Measurements from ENCODE around the gene ZNF341. TPM values are rescaled to one million over a fixed set of nuclear protein-coding genes. Genes with fewer than 3 reads are reported as not detected.

Gene ZNF341
- total and polyA plus RNA-seq, 8 donors: 3.4 to 5.2 (median 4.2) TPM

GRCh38 chr20:33710681-33711445, 20.9 kb upstream of the ZNF341 start:
- H3K36me3 ChIP-seq: peaks cover 0 to 63% of the 10 kb centered on the region in 2 donors
- no peaks in the 10 kb centered on the region for H3K27me3 ChIP-seq
- intact Hi-C loops (cut with DNase I): no loop called here
- DNase-seq: no peak
- H3K4me1 ChIP-seq: no peaks in the 10 kb centered on the region
- no peak for TF ChIP-seq CTCF (IDR thresholded peaks at IDR 0.05)
- H3K27ac ChIP-seq: no peak overlapping the region
- ATAC-seq: no peak
- H3K4me3 ChIP-seq: no peak overlapping the region
- H3K9me3 ChIP-seq: no peaks in the 10 kb centered on the region

DNA sequence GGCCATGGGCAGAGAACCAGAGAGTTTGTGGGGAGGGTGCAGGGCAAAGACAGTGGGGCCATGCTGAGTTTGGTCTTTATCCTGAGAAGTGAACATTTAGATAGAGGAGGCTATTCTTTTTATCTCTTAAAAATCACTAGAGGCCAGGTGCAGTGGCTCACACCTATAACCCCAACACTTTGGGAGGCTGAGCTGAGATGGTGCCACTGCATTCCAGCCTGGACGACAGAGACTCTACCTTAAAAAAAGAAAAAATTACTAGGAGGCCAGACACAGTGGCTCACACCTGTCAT, 20.4 kb upstream of the ZNF341 start:
- DNase-seq (no peak), ATAC-seq (no peak)
- no peak overlapping the region for H3K27ac ChIP-seq
- no peak for TF ChIP-seq CTCF (IDR thresholded peaks at IDR 0.05)
- H3K4me1 ChIP-seq: no peaks in the 10 kb centered on the region
- intact Hi-C loops (cut with DNase I): no loop called here
- no peaks in the 10 kb centered on the region for H3K27me3 ChIP-seq
- H3K4me3 ChIP-seq: no peak overlapping the region
- no peaks in the 10 kb centered on the region for H3K9me3 ChIP-seq
- H3K36me3 ChIP-seq: peaks cover 0 to 58% of the 10 kb centered on the region in 2 donors

GRCh38 chr20:33713865-33714367, 17.9 kb upstream of the ZNF341 start:
- Histone ChIP-seq H3K36me3 (peaks cover 0 to 40% of the 10 kb centered on the region in 2 donors), H3K27ac (no peak overlapping the region), H3K9me3 (no peaks in the 10 kb centered on the region), H3K4me3 (no peak overlapping the region), H3K27me3 (no peaks in the 10 kb centered on the region), H3K4me1 (peaks cover 0 to 2% of the 10 kb centered on the region in 2 donors)
- no peak for TF ChIP-seq CTCF (IDR thresholded peaks at IDR 0.05)
- DNase-seq (no peak), ATAC-seq (no peak)
- intact Hi-C loops (cut with DNase I): no loop called here

- TF ChIP-seq CTCF (IDR thresholded peaks at IDR 0.05): no peak
Measured at GRCh38 chr20:33716498-33716897, 15.3 kb upstream of the ZNF341 start.

DNA sequence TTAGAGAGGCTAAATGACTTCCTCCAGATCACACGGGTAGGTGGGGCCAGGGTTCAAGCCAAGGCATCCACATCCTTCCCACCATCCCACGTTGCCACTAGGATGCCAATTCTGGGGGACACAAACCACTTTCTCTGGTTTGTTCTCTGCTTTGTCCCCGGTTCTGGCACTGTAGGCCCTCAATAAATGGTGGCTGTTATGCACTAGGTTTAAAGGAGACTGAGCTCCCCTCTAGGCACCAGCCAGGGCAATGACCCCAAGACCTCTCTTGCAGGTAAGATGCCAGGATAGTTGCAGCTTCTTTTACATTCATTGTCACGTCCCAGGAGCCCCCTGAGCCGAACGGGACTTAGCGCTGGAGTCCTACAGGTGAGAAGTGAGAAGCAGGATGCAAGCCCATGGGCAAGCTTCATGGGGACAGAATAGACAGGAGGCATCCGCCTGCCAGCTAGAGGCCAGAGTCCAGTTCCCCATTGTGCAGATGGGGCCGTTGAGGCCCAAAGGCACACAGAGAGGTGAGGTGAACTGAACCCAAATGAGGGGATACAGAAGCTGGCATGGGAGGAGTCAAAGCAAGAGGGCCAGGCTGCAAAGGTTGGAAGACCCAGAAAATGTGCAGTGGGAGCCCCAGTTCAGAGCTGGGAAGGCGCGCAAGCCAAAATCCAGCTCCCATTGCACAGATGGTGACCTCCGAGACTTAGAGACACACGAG, 12.4 kb upstream of the ZNF341 start:
- Histone ChIP-seq H3K9me3 (no peaks in the 10 kb centered on the region), H3K36me3 (peaks cover 0 to under 1% of the 10 kb centered on the region in 2 donors), H3K27ac (peak overlapping the region; percentile 69 to 86), H3K27me3 (no peaks in the 10 kb centered on the region), H3K4me1 (peaks cover 0 to 31% of the 10 kb centered on the region in 2 donors), H3K4me3 (peak overlapping the region; percentile 82 to 83)
- TF ChIP-seq CTCF (IDR thresholded peaks at IDR 0.05): no peak
- ATAC-seq: peak; percentile 3
- intact Hi-C loops (cut with DNase I): no loop called here
- no peak for DNase-seq

More at GRCh38 chr20:33716498-33716897, 15.3 kb upstream of the ZNF341 start:
- H3K9me3 ChIP-seq: no peaks in the 10 kb centered on the region
- no peak overlapping the region for H3K4me3 ChIP-seq
- no peak for ATAC-seq
- peaks cover 0 to 29% of the 10 kb centered on the region in 2 donors for H3K36me3 ChIP-seq
- DNase-seq: no peak
- H3K4me1 ChIP-seq: peaks cover 0 to 20% of the 10 kb centered on the region in 2 donors
- no peaks in the 10 kb centered on the region for H3K27me3 ChIP-seq
- H3K27ac ChIP-seq: no peak overlapping the region
- intact Hi-C loops (cut with DNase I): no loop called here

Measured in left lung (tissue), 10 donors.